RPMI8226 (cell line): ENCODE data around the gene MCM3AP.

Experiments used
- DNase-seq: peaks from one replicate; pipeline ENCODE4 v3.0.0-alpha.2; 2015

Gene MCM3AP

GRCh38 chr21:46199436-46200373 is 85.7 kb downstream of the MCM3AP start:
- no peak for DNase-seq

GRCh38 chr21:46196733-46197132 is 88.7 kb downstream of the MCM3AP start:
- DNase-seq: no peak

GRCh38 chr21:46195595-46196195 is 89.7 kb downstream of the MCM3AP start:
- no peak for DNase-seq

GRCh38 chr21:46194374-46195334 is 90.8 kb downstream of the MCM3AP start:
- DNase-seq: no peak

- no peak for DNase-seq
Observed at GRCh38 chr21:46193829-46194373, 91.5 kb downstream of the MCM3AP start.

GRCh38 chr21:46191686-46192575 is 93.5 kb downstream of the MCM3AP start:
- DNase-seq: no peak

- DNase-seq: no peak
Observed at GRCh38 chr21:46191257-46191685, 94.1 kb downstream of the MCM3AP start.

GRCh38 chr21:46190491-46191131 is 94.8 kb downstream of the MCM3AP start:
- DNase-seq: no peak

GRCh38 chr21:46189959-46190490 is 95.4 kb downstream of the MCM3AP start:
- no peak for DNase-seq

- DNase-seq: no peak
Observed at GRCh38 chr21:46189213-46189958, 96.0 kb downstream of the MCM3AP start.

- DNase-seq: no peak
Observed at GRCh38 chr21:46188226-46189212, 96.9 kb downstream of the MCM3AP start.

- DNase-seq: no peak
Observed at GRCh38 chr21:46187814-46188213, 97.6 kb downstream of the MCM3AP start.

- no peak for DNase-seq
Observed at GRCh38 chr21:46187261-46187660, 98.2 kb downstream of the MCM3AP start.

GRCh38 chr21:46185716-46186115 is 99.7 kb downstream of the MCM3AP start:
- DNase-seq: no peak
